Spinal cord (tissue), 10 donors: Measurements from ENCODE around the gene FREM2. TPM values are rescaled to one million over a fixed set of nuclear protein-coding genes. Genes with fewer than 3 reads are reported as not detected.

Experiments used
- DNase-seq, 6 donors: peaks; one replicate each; pipeline versions ENCODE4 v3.0.0 to v3.0.0-alpha.2; 2013 to 2015; ENCODE audit warnings: low spot score in 6 of 6, low read depth in 4 of 6
- H3K27ac ChIP-seq: one replicate; pipeline ENCODE4 v1.5.1; 2013; ENCODE audit warnings: low read depth, low read length, control low read depth
- H3K27me3 ChIP-seq: one replicate; pipeline ENCODE4 v1.6.1; 2013; ENCODE audit warnings: low read length; ENCODE audit not compliant: control insufficient read depth, insufficient read depth
- H3K36me3 ChIP-seq: one replicate; pipeline ENCODE4 v1.6.1; 2013; ENCODE audit warnings: low read length; ENCODE audit not compliant: control insufficient read depth, insufficient read depth
- H3K4me1 ChIP-seq: one replicate; pipeline ENCODE4 v1.6.1; 2013; ENCODE audit warnings: low read length; ENCODE audit not compliant: control insufficient read depth, insufficient read depth
- H3K4me3 ChIP-seq: one replicate; pipeline ENCODE4 v1.5.1; 2013; ENCODE audit warnings: low read depth, low read length, control low read depth
- H3K9me3 ChIP-seq: one replicate; pipeline ENCODE4 v1.6.1; 2013; ENCODE audit warnings: low read length; ENCODE audit not compliant: control insufficient read depth, insufficient read depth
- WGBS: methylation state at CpG from one replicate; pipeline ENCODE4 v1.1.5; 2013; ENCODE audit warnings: missing lambda C conversion rate; ENCODE audit not compliant: insufficient coverage; 5-methylcytosine and 5-hydroxymethylcytosine counted together
- long read RNA-seq, 4 donors: transcript quantifications; one replicate each; lab custom pipeline, GENCODE V29; 2026
- polyA plus RNA-seq, 2 donors: library from polyadenylated mRNA; unstranded; fragments of 120-200 nt; gene quantifications; one replicate each; pipeline ENCODE4 v1.2.1, GENCODE V29; 2013; ENCODE audit not compliant: insufficient read length in 2 of 2
- total RNA-seq, 2 donors: library from RNA; depleted of rRNA in 1 of 2; stranded (reverse); fragments of 120-200 nt in 1 of 2; fragments of >200 nt in 1 of 2; gene quantifications; one replicate each; pipeline versions ENCODE4 v1.2.3 to v1.2.4, GENCODE V29; 2013 to 2014
- donor health status: healthy.

FREM2 gene, protein sequence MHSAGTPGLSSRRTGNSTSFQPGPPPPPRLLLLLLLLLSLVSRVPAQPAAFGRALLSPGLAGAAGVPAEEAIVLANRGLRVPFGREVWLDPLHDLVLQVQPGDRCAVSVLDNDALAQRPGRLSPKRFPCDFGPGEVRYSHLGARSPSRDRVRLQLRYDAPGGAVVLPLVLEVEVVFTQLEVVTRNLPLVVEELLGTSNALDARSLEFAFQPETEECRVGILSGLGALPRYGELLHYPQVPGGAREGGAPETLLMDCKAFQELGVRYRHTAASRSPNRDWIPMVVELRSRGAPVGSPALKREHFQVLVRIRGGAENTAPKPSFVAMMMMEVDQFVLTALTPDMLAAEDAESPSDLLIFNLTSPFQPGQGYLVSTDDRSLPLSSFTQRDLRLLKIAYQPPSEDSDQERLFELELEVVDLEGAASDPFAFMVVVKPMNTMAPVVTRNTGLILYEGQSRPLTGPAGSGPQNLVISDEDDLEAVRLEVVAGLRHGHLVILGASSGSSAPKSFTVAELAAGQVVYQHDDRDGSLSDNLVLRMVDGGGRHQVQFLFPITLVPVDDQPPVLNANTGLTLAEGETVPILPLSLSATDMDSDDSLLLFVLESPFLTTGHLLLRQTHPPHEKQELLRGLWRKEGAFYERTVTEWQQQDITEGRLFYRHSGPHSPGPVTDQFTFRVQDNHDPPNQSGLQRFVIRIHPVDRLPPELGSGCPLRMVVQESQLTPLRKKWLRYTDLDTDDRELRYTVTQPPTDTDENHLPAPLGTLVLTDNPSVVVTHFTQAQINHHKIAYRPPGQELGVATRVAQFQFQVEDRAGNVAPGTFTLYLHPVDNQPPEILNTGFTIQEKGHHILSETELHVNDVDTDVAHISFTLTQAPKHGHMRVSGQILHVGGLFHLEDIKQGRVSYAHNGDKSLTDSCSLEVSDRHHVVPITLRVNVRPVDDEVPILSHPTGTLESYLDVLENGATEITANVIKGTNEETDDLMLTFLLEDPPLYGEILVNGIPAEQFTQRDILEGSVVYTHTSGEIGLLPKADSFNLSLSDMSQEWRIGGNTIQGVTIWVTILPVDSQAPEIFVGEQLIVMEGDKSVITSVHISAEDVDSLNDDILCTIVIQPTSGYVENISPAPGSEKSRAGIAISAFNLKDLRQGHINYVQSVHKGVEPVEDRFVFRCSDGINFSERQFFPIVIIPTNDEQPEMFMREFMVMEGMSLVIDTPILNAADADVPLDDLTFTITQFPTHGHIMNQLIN (N-terminal part only)
- total RNA-seq (10 to 100 TPM in 1 of 2 donors, 1 to 10 TPM in 1; 9.6 to 16.0 TPM), polyA plus RNA-seq (1 to 10 TPM; 2.7 to 3.1 TPM)
- long read RNA-seq, donor 1: 0 reads
- long read RNA-seq, donor 2: 0 reads
- long read RNA-seq, donor 3: 0 reads
- long read RNA-seq, donor 4: 0 reads

- DNase-seq: peak in 5 of 6 donors; percentile 59 to 92 (median 74)
- H3K4me3 ChIP-seq: peak within 1 kb of the TSS; percentile 78
- WGBS: under 1% methylated on average over 34 of the region's 40 CpGs
- H3K27ac ChIP-seq: peak within 1 kb of the TSS; percentile 71
- H3K9me3 ChIP-seq: peaks cover 2% of the 10 kb centered on the region
- peaks cover 28% of the 10 kb centered on the region for H3K4me1 ChIP-seq
- no peaks in the 10 kb centered on the region for H3K36me3 ChIP-seq
- H3K27me3 ChIP-seq: peaks cover 27% of the 10 kb centered on the region
Measured at GRCh38 chr13:38686577-38687245, at the start of gene FREM2. FREM2 (plus strand) TSS chr13:38687077; CDS start chr13:38687345, 268 bp downstream.

DNA sequence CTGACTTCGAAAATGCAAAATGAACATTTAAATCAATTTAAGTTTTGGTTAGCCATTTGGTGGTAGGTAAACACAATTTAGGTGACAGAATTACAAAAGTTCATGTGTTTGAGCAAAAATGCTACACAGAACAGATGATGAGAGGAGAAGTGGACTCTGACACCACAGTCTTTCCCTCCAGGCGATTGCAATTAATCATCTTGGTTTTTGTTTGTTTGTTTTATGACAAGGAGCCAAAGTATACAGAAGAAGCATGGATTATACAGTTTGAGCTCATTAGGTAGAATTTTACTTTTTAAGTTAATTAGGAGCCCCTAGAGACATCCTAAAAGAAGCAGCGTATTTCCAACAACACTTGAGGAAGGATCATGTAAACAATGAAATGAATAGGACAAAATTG lies 49.3 kb upstream of the FREM2 start:
- no peaks in the 10 kb centered on the region for H3K36me3 ChIP-seq
- DNase-seq: no peak
- no peak overlapping the region for H3K4me3 ChIP-seq
- H3K27me3 ChIP-seq: no peaks in the 10 kb centered on the region
- no peaks in the 10 kb centered on the region for H3K9me3 ChIP-seq
- no CpG with 5 or more reads among the region's 3 CpGs for WGBS
- H3K4me1 ChIP-seq: no peaks in the 10 kb centered on the region
- no peak overlapping the region for H3K27ac ChIP-seq

DNA sequence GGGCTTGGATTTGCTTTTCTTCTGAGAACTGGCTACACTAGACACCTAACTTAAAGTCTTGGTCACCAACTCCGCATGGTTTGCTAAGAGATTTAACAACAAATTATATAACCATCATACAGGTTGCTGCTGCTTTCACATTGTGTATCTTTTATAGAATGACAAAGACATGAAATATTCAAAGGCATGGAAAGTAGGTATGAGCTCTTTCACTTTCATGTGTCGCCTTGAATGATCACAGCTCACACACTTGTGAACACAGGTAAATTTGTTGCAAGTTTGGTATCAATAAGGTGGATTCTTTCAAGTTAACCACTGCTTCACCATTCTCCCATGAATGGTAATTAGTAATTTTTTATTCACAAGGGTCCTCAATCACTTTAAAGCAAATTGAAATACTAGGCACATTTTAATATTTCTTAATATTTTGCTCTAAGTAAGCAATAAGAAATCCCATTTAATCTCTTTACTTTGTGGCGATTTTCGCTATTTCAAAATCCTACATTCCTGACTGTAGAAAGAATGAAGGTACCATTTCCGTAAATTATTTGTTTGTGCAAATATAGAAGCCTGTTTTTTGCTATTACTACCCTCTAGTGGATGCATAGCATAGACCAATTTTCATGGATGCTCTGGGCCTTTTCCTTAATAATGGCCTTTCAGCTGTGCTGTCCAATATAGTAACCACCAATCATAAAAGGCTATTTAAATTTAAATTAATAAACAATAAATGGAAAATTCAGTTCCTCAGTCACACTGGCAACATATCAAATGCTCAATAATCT lies 45.5 kb upstream of the FREM2 start:
- no peak for DNase-seq
- Histone ChIP-seq H3K9me3 (no peaks in the 10 kb centered on the region), H3K4me1 (no peaks in the 10 kb centered on the region), H3K27me3 (no peaks in the 10 kb centered on the region), H3K4me3 (no peak overlapping the region), H3K36me3 (no peaks in the 10 kb centered on the region), H3K27ac (no peak overlapping the region)
- whole genome bisulfite sequencing: no CpG with 5 or more reads among the region's 5 CpGs

DNA sequence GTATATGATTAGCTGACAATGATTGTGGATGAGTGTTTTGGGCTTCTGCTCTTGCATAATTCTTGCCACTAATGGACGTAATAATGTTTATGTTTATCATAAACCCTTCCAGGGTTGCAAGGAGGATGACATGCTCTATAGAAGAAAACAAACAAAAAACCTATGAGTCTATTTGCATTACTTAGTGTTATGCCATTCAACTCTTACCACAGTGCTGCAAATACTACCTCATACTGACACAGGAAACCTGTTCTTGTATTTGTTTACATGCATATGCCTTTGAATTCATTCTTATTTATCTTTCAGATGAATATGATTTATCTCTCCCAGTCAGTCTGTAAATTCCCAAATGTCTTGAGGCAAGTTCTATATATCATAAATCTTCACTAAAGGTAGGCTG lies 39.6 kb upstream of the FREM2 start:
- H3K4me1 ChIP-seq: no peaks in the 10 kb centered on the region
- no peak overlapping the region for H3K27ac ChIP-seq
- H3K27me3 ChIP-seq: no peaks in the 10 kb centered on the region
- DNase-seq: no peak
- WGBS: no CpG with 5 or more reads among the region's 1 CpG
- H3K36me3 ChIP-seq: no peaks in the 10 kb centered on the region
- no peaks in the 10 kb centered on the region for H3K9me3 ChIP-seq
- H3K4me3 ChIP-seq: no peak overlapping the region

DNA sequence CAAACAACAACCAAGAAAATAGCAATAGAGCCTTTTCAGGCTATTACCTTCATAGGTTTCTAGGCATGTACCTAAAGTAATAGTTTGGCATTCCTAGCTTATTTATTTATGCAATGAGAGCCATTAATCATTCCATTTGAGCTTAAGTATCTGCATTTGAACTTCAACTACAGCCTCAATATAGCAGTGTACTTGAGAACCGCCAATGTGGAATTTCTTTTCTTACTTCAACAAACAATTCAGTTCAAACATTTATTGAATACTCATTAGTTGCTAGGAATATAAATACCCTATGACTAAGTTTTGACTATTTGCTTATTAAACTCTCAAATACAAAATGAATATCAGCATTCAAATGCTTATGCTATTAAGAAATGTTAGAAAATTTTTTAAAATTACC lies 38.0 kb upstream of the FREM2 start:
- no peaks in the 10 kb centered on the region for H3K4me1 ChIP-seq
- H3K36me3 ChIP-seq: no peaks in the 10 kb centered on the region
- DNase-seq: no peak
- no CpG with 5 or more reads among the region's 1 CpG for WGBS
- H3K27me3 ChIP-seq: no peaks in the 10 kb centered on the region
- H3K4me3 ChIP-seq: no peak overlapping the region
- no peak overlapping the region for H3K27ac ChIP-seq
- H3K9me3 ChIP-seq: no peaks in the 10 kb centered on the region

DNA sequence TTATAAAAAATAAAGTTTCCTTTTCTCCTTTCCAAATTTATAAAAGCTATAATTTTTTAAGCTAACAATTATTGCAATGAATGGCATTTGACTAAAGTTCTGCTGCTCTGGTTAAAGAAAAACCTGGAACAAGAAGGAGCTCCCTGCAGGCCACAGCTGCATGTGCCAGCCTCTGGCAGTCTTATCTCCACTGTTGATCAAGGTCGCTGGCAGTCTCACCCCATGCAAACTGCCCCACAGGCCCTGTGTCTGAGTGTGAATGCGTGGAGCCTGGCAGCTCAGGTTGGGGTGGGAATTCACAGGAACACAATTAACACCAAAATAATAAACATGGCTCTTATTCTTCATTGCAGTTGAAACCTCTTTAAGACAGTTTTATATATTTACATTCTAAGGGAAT lies 30.2 kb upstream of the FREM2 start:
- Histone ChIP-seq H3K27me3 (no peaks in the 10 kb centered on the region), H3K9me3 (no peaks in the 10 kb centered on the region), H3K36me3 (no peaks in the 10 kb centered on the region), H3K27ac (no peak overlapping the region), H3K4me3 (no peak overlapping the region), H3K4me1 (peaks cover 2% of the 10 kb centered on the region)
- no peak for DNase-seq
- WGBS: no CpG with 5 or more reads among the region's 2 CpGs

- H3K36me3 ChIP-seq: no peaks in the 10 kb centered on the region
- H3K9me3 ChIP-seq: no peaks in the 10 kb centered on the region
- H3K27ac ChIP-seq: no peak overlapping the region
- H3K4me1 ChIP-seq: peaks cover 2% of the 10 kb centered on the region
- 85% methylated on average over 1 of the region's 1 CpG for WGBS
- DNase-seq: no peak
- no peak overlapping the region for H3K4me3 ChIP-seq
- no peaks in the 10 kb centered on the region for H3K27me3 ChIP-seq
Measured at GRCh38 chr13:38657191-38657590, 29.7 kb upstream of the FREM2 start.

DNA sequence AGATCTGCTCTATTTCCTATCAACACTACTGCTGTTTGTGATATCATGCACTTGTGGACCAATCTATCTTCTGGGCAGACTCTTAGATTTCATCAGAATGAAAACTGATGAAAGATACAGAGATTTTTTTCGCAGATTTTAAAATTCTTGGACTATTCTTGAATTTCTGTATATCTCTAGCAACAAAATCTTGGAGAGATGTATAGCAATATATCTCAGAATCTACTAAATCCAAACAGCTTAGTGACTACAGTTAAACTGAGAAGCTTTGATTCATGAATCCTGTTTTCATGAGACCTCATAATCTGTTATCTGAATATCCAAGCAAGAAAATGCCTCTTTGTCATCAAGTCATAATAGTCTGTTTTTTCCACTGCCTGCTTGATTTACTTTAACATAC lies 28.0 kb upstream of the FREM2 start:
- no peak overlapping the region for H3K27ac ChIP-seq
- DNase-seq: peak in 1 of 6 donors; percentile 6
- H3K4me3 ChIP-seq: no peak overlapping the region
- no peaks in the 10 kb centered on the region for H3K9me3 ChIP-seq
- H3K4me1 ChIP-seq: peaks cover 2% of the 10 kb centered on the region
- WGBS: no CpG with 5 or more reads among the region's 1 CpG
- no peaks in the 10 kb centered on the region for H3K27me3 ChIP-seq
- no peaks in the 10 kb centered on the region for H3K36me3 ChIP-seq
